SU-DHL-6 (cell line): ENCODE measurements around the gene ATP9A.

Experiments
- EZH2phosphoT487 ChIP-seq: fragments of 200-600 bp; sonication (generic), shearing (Covaris generic); conservative IDR thresholded peaks from 2 replicates; pipeline ENCODE4 v1.6.1; 2018; ENCODE audit warnings: mild to moderate bottlenecking, antibody characterized with exemption, low read length, moderate library complexity, mixed read lengths
- TF ChIP-seq, protein P1 (sequence below): fragments of 200-600 bp; sonication (generic); IDR thresholded peaks from one replicate; pipeline ENCODE4 v1.5.1; 2017; ENCODE audit warnings: antibody characterized with exemption, mild to moderate bottlenecking, low read length, moderate library complexity; ENCODE audit not compliant: insufficient read depth, poor library complexity, severe bottlenecking

GRCh38 chr20:51703400-51704287, 64.5 kb downstream of the ATP9A start:
- TF ChIP-seq, protein P1, sequence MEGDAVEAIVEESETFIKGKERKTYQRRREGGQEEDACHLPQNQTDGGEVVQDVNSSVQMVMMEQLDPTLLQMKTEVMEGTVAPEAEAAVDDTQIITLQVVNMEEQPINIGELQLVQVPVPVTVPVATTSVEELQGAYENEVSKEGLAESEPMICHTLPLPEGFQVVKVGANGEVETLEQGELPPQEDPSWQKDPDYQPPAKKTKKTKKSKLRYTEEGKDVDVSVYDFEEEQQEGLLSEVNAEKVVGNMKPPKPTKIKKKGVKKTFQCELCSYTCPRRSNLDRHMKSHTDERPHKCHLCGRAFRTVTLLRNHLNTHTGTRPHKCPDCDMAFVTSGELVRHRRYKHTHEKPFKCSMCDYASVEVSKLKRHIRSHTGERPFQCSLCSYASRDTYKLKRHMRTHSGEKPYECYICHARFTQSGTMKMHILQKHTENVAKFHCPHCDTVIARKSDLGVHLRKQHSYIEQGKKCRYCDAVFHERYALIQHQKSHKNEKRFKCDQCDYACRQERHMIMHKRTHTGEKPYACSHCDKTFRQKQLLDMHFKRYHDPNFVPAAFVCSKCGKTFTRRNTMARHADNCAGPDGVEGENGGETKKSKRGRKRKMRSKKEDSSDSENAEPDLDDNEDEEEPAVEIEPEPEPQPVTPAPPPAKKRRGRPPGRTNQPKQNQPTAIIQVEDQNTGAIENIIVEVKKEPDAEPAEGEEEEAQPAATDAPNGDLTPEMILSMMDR: no peak
- TF ChIP-seq EZH2phosphoT487: no peak
